NB4 (cell line): Measurements from ENCODE around the gene GGTA1.

Experiments
- POLR2A ChIP-seq: IDR thresholded peaks from 2 replicates; pipeline ENCODE4 v1.6.1; 2011; ENCODE audit warnings: mild to moderate bottlenecking; ENCODE audit not compliant: insufficient read length; ENCODE audit errors: extremely low read depth
- TF ChIP-seq, protein P1 (sequence below): IDR thresholded peaks from one replicate; pipeline ENCODE4 v1.5.1; 2012; ENCODE audit warnings: low read depth, low read length

DNA sequence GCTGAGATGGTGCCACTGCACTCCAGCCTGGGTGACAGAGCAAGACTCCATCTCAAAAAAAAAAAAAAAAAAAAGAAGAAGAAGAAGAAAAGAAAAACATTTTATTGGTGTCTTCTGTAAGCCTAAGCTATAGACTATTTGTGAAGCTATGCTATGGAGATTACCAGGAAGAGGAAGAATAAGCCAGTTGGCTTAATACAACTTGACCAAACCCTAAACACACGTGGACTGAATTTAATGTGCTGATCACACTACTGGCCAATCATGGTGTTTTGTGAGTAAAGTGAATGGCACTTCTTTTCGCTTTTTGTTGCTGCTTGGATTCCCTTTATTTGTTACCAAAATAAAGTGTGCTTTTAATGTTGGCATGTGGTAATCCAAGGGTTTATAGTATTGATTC lies 49.9 kb downstream of the GGTA1 start:
- TF ChIP-seq, protein P1, sequence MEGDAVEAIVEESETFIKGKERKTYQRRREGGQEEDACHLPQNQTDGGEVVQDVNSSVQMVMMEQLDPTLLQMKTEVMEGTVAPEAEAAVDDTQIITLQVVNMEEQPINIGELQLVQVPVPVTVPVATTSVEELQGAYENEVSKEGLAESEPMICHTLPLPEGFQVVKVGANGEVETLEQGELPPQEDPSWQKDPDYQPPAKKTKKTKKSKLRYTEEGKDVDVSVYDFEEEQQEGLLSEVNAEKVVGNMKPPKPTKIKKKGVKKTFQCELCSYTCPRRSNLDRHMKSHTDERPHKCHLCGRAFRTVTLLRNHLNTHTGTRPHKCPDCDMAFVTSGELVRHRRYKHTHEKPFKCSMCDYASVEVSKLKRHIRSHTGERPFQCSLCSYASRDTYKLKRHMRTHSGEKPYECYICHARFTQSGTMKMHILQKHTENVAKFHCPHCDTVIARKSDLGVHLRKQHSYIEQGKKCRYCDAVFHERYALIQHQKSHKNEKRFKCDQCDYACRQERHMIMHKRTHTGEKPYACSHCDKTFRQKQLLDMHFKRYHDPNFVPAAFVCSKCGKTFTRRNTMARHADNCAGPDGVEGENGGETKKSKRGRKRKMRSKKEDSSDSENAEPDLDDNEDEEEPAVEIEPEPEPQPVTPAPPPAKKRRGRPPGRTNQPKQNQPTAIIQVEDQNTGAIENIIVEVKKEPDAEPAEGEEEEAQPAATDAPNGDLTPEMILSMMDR = no peak
- no peak for TF ChIP-seq POLR2A
